GM21786 (cell line): ENCODE results near the gene ENKD1.
"Not testable (repeated sequence)": the region's sequence is repeated elsewhere in the genome, so short reads cannot be mapped to it uniquely, and the experiment has no call there.

Experiments
- ATAC-seq: cut with Tn5 transposase; IDR thresholded peaks from one replicate; pipeline ENCODE4 v1.9.1; 2021; ENCODE audit not compliant: unreplicated experiment

Gene ENKD1, protein sequence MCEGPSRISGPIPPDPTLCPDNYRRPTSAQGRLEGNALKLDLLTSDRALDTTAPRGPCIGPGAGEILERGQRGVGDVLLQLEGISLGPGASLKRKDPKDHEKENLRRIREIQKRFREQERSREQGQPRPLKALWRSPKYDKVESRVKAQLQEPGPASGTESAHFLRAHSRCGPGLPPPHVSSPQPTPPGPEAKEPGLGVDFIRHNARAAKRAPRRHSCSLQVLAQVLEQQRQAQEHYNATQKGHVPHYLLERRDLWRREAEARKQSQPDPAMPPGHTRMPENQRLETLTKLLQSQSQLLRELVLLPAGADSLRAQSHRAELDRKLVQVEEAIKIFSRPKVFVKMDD

DNA sequence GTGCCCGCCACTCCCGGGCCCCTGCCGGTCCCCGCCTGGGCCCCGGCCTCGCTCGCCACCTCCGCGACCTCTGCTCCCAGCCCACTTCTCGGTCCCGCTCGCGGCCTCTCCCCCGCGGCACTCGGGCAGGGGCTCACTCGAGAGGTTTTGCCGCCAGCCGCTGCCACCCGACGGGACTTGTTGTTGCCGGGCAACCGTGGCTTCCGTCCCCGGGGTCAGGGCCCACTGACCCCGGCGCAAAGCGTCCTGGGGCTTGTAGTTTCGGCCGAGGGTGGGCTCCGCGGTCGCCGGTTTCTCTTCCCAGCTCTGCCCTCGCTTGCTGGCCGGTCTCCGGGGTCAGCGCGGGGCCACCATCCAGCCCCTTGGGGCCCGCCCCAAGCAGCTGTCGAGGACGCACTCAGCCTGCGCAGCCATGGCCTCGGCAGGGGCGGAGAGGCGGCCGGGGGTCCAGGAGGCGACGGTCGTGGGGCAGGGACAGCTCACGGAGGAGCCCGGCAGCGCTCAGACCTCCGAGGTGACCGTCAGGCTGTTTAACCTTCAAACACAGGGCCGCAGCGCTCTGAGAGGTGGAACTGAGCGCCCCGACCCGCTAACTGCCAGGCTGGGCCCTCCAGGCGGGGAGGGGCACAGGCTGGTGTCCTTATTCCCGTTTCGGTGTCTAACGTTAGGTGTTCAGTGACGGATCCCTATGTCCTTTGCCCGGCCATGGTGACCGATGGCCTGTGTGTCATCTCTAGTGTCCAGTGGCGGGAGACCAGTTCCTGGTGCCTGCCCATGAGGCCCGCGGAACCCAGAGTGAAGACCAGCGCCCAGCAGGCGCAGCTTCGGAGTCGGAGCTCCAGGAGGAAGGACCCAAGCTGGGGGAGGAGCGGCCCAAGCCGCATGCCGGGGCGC is at the start of gene ENKD1, which contains the start of gene C16orf86:
ENKD1 (minus strand) TSS at position 192 of the 894 bp plus-strand sequence. CDS start 308 bp downstream, outside the sequence.
C16orf86 (plus strand) TSS at position 256 of the 894 bp plus-strand sequence; CDS start at position 413, 157 bp downstream.
- peak; percentile 50 for ATAC-seq

DNA sequence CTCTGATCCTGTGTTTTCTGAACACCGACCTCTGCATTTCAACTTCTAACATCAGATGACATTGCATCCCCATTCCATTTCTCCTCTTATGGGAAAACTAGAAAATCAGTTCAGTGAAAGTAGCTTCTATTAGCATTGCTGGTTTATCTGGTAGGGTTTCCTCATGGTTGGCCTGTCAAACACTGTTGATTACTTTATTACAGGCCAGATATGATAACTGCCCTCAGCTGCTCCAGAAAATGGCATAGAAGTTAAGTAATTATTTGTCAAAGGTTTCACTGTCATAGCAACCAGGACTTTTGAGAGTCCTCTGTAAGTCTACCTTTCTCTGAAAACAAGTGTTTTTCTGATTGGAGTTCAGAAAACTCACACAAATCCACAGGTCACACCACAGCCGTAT is 49.5 kb upstream of the ENKD1 start:
- ATAC-seq, result no peak

DNA sequence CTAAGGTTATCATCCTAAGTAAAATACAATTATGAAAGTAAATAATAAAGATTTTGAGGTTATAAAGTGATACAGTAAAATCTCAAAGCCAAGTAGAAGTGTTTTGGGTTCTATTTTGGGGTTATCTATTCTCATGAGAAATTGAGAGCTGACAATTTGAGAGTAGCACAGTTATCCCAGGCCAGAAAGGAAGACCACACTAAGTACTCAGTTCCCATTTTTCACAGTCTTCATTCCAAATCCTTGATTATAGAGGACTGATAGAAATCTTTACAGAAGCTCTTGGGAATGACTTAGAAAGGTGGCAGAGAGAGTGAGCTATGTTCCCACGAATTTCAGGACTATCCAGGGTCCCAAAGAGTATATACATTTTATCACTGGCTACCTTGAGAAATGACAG is 48.0 kb upstream of the ENKD1 start:
- no peak for ATAC-seq

DNA sequence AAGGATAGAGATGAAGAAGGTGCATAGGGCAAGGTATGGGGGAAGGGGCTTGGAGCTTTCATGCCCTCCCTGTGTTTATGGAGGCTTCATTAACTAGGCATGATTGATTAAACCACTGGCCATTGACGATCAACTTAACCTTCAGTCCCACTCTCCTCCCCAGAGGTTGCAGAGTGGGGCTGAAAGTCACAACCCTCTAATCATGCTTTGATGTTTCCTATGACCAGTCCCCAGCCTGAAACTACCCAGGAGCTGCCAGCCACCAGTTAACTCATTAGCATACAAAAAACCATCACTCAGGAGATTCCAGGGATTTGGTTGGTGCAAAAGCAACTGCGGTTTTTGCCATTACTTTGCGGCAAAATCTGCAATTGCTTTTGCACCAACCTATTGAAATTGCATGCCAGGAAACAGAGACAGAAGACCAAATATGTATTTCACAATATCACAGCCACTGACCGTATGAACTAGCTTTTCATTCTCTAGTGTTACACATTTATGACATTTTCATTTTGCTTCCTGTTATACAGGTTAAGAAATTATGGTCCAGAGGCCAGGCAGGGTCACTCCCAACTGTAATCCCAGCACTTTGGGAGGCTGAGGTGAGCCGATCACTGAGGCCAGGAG is 47.2 kb upstream of the ENKD1 start:
- ATAC-seq, result no peak

DNA sequence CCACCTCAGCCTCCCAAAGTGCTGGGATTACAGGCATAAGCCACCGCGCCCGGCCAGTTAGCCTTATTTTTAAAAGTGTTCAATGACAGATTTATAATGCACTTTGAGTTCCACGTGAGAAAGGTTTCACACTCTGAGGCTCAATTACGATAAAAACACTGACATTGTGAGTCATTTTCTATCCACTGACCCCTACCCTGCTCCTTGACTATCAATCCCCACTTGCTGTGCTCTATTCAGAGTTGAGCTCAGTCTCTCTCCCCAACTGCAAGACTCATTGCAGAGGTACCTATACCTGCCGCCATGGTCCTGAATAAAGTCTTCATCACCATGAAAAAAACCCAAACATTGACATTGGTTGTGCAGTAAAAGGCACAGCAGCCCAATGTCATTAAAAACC is 44.1 kb upstream of the ENKD1 start:
- ATAC-seq, result no peak

DNA sequence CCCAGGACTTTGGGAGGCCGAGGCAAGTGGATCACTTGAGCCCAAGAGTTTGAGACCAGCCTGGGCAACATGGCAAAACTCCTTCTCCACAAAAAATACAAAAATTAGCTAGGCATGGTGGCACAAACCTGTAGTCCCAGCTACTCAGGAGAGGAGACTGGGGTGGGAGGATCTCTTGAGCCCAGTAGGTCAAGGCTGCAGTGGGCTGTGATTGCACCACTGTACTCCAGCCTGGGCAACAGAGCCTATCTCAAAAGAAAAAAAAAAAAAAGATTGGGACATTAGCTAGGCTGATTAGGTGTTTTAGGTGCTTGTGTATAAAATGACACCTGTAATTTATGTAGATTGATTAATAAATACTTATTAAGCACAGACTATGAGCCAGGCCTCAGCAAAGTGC is 42.5 kb upstream of the ENKD1 start:
- ATAC-seq, result no peak

DNA sequence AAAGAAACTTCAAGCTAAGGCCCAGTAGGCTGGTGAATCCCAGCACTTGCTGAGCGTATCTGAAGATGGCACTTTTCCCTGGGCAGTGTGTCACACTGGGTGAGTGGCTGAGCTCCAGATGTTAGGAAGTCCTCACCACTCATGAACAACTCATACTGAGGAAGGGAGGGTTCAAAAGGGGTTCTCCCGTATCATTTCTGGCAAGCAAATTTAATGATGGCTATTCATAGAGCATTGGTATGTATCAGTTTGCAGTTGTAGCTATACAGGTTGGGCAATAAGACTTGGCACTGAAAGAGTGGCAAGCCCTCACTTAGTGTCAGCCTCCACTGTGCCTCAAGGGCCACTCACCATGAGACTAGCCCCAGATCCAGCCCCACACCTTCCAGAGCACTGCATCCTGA is 41.8 kb upstream of the ENKD1 start:
- no peak for ATAC-seq

DNA sequence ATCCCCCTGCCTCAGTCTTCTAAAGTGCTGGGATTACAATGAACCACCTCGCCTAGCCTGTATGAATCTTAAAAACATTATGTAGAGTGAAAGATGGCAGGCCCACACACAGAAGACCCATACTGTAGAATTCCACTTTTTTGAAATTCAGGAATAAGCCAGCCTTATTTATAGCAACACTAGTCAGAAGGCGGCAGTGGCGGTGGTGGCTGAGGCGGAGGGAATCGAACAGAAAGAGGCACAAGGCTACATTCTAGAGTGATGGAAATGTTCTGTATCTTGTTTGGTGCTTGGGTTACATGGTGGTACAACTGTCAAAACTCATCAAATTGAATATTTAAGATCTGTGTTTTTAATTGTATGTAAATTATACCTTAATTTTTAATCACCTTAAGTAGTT is 41.2 kb upstream of the ENKD1 start:
- no peak for ATAC-seq

DNA sequence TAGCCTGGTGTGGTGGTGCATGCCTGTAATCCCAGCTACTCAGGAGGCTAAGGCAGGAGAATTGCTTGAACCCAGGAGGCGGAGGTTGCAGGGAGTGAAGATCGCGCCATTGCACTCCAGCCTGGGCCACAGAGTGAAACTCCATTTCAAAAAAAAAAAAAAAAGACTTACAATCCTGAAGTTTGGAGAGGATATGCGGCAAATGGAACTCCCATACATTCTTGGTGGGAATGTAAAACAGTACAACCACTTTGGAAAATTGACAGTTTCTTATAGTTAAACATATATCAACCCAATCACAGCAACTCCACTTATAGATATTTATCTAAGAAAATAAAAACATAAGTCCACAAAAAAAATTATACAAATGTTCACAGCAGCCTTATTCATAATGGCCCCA is 40.7 kb upstream of the ENKD1 start:
- ATAC-seq, result no peak

DNA sequence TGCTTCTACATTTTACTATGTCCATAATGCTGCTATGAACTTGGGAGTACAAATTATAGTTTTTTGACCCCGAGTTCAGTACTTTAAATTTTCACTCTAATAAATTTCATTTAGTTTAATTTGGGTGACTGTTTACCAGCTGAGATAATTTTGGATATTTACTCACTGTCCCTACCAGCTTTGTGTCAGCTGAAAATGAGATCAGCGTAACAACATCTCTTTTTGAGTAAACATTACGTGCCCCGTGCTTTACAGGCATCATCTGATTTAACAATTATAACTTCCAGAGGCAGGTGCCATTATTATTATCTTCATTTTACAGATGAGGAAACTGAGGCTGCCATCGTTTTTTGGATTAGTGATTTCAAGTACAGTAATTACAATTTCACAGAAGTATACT is 37.6 kb upstream of the ENKD1 start:
- no peak for ATAC-seq

DNA sequence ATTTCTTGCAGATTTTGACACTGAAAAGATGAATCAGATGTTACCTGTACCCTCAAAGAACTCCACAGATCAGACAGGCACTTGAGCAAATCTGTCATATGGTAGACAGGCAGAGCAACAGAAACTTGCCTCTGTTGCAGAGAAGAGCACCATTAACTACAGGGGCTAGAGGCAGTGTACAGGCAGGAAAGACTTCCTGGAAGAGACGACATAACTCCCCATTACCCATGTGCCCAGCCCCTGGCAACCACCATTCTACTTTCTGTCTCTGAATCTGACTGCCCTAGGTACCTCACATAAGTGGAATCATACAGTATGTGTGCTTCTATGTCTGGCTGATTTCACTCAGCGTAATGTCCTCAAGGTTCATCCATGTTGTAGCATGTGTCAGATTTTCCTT is 37.1 kb upstream of the ENKD1 start:
- ATAC-seq, result no peak

DNA sequence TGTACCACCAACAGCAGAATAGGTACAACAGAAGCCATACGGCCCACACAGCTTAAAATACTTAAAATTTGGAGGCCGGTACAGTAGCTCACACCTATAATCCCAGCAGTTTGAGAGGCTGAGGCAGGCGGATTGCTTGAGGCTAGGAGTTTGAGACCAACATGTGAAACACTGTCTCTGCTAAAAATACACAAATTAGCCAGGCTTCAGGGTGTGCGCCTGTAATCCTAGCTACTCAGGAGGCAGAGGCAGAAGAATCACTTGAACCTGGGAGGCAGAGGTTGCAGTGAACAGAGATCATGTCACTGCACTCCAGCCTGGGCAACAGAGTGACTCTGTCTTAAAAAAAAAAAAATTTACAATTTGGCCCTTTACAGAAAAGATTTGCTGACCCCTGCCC is 35.6 kb upstream of the ENKD1 start:
- ATAC-seq, result no peak

DNA sequence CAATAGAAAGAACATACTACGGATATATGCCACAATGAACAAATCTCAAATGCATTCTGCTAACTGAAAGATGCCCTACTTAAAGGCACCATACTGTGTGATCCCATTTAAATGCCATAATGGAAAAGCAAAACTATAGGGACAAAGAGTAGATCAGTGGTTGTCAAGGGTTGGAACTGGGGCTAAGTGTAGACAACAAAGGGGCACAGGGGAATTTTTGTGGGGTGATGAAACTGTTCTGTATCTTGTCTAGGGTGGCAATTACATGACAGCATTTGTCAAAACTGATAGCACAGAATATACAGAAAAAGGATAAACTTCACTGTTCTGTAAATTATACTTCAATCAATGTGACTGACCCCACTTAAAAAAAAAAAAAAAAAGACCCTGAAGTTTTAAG is 34.9 kb upstream of the ENKD1 start:
- no peak for ATAC-seq

DNA sequence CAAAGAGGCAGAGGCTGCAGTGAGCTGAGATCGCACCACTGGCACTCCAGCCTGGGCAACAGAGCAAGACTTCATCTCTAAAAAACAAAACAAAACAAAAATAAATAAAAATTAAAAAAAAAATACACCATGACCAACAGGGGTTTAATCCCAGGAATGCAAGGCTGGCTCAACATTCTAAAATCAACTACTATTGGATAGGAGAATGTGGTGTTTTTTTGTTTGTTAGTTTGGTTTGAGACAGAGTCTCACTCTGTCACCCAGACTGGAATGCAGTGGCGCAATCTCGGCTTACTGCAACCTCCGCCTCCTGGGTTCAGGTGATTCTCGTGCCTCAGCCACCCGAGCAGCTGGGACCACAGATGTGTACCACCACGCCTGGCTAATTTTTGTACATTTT is 32.7 kb upstream of the ENKD1 start:
- no peak for ATAC-seq

DNA sequence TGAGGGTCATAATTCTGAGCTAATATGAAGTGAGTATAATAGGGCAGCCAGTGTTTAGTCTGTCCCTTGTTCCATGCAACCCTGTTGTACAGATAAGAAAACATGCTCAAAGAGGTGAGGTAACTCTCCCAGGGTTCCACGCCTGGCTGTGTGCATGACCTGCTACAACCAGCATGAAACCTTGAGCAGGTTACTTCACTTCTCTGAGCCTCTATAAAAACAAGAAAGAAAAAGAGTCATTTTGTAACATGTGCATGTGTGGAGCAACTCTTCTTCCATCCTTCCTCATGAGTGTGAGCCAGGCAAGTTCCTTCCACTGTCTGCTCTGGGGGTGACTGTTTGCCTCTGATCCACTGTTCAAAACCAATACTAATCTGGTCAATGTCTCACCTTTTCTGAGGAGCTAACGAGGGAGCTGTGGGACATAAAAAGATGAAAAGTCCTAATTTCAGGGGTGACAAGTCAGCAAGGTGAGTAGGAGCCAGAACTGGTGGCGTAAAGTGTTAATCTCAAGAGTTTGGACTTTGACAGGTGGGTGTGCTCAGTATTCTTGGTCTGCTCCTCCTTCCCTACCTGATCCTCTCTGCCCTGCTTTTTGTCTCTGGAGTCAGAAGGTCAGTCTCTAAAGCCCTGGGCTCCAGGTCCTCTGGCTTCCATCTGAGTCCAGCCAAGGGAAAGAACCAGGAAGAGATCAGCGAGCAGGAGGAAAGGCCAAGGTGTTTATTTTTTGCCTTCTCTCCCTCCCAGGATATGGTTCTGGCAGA is 31.1 kb upstream of the ENKD1 start:
- no peak for ATAC-seq

DNA sequence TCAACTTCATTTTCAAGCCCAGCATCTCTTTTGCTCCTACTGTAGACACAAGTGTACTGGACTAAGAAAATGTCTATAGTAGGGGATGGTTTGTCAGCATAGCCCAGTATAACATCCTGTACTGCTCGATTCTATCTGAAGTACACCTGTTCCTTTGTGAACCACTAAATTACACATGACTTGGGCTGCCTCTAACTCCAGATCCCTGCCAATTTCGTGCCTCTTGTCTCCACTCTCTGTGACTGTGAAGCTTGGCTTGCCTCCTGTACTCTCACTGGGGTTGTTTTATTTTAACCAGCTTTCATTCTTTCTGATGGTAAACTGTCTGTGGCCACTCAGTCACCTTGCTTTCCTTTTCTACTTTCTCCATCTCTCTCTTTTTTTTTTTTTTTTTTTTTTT is 28.1 kb upstream of the ENKD1 start:
- no peak for ATAC-seq

DNA sequence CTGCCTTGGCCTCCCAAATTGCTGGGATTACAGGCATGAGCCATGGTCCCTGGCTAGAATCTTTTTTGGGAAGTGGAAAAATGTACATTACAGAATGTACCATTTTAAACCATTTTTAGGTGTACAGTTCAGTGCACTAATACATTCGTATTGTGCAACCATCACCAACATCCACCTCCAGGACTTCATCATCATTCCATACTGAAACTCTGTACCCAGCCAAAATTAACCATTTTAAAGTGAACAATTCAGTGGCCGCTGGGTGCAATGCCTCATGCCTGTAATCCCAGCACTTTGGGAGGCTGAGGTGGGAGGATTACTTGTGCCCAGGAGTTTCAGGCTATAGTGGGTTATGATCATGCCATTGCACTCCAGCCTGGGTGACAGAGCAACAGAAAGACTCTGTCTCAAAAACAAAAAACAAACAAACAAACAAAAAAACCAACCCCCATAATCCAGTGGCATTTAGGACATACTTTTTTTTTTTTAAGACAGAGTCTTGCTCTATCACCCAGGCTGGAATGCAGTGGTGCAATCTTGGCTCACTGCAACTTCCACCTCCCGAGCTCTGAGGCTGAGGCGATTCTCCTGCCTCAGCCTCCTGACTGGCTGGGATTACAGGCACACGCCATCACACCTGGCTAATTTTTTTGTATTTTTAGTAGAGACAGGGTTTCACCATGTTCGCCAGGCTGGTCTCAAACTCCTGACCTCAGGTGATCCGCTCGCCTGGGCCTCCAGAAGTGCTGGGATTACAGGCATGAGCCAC is 27.2 kb upstream of the ENKD1 start:
- ATAC-seq, result not testable (repeated sequence)

DNA sequence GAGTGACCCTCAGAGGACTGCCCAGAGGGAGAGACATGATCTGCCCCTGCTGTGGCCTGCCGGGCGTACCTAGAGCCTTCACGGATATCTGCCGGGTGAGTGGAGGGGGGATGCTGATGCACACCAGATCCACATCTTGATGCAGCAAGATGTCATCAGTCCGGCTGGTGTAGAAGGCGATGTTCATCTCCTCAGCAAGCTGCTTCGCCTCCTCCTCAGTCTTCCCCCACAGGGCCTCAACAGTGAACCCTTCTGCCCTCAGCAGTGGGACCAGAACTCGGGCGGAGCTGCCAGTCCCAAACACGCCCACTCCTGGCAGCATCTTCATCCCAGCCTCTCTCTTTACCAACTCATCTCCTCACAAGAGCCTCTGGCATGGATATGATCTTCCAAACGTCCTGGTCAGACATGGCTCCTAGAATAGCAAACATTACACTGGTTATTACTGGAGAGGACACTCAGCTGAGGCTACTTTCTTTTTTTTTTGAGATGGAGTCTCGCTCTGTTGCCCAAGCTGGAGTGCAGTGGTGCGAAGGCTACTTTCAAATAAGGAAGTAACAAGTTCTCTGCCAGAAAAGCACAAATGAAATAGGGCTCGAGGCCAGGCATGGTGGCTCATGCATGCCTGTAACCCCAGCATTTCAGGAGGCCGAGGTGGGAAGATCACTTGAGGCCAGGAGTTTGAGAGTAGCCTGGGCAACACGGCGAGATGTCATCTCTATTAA is 19.0 kb upstream of the ENKD1 start:
- no peak for ATAC-seq

DNA sequence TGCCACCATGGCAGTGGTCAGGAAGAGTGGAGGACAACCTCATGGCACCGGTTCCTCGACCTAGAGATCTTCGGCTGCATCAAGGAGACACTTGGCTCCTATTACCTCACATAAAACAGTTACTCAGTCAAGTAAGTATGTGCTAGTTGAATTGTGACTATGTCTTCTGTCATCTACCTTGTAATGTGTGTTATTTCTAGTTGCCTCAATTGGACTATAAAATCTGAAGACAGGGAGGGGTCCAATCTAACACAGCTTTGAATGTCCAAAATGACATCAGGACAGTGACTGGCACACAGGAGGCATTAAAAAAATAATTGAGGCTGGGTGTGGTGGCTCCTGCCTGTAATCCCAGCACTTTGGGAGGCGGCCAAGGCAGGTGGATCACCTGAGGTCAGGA is 17.2 kb upstream of the ENKD1 start:
- no peak for ATAC-seq
